ENCODE results near the gene TNKS2. TPM values are rescaled to one million over a fixed set of nuclear protein-coding genes. Genes with fewer than 3 reads are reported as not detected.
A peak's percentile ranks its signal among the peaks of the same experiment; 100 is the strongest.

Gene TNKS2
- total and polyA plus RNA-seq, 4 donors = 8.6 to 80.1 (median 23.3) TPM

GRCh38 chr10:91776266-91776665 lies 22.0 kb upstream of the TNKS2 start:
- Histone ChIP-seq H3K36me3 (ENCODE audit: control insufficient read depth in 4 of 4, insufficient read depth in 4 of 4, low read length in 4 of 4) (no peaks in the 10 kb centered on the region), H3K27ac (ENCODE audit: low read depth in 1 of 2, low read length in 1 of 2) (no peak overlapping the region), H3K9ac (ENCODE audit: insufficient read depth in 1 of 2, low read length in 2 of 2) (no peak overlapping the region), H3K27me3 (ENCODE audit: control insufficient read depth in 3 of 3, insufficient read depth in 3 of 3, low read length in 2 of 3) (peaks cover 0 to 2% (median 0%) of the 10 kb centered on the region in 3 donors), H3K4me1 (ENCODE audit: control insufficient read depth in 5 of 5, insufficient read depth in 5 of 5, low read length in 5 of 5) (no peaks in the 10 kb centered on the region), H3K9me3 (ENCODE audit: control insufficient read depth in 4 of 4, insufficient read depth in 3 of 4, low read length in 3 of 4) (peaks cover 0 to 2% (median 0%) of the 10 kb centered on the region in 4 donors), H3K4me3 (no peak overlapping the region)
- no peak for TF ChIP-seq CTCF (IDR thresholded peaks at IDR 0.05; ENCODE audit: control extremely low read depth, extremely low read depth)
- ATAC-seq (ENCODE audit: insufficient read depth, low FRiP score) (no peak), DNase-seq (no peak)
- 91 to 94% methylated on average over 3 of the region's 3 CpGs for WGBS, 2 donors

GRCh38 chr10:91778485-91778884 lies 19.7 kb upstream of the TNKS2 start:
- DNase-seq (no peak), ATAC-seq (ENCODE audit: insufficient read depth, low FRiP score) (no peak)
- Histone ChIP-seq H3K36me3 (ENCODE audit: control insufficient read depth in 4 of 4, insufficient read depth in 4 of 4, low read length in 4 of 4) (no peaks in the 10 kb centered on the region), H3K4me3 (no peak overlapping the region), H3K9me3 (ENCODE audit: control insufficient read depth in 4 of 4, insufficient read depth in 3 of 4, low read length in 3 of 4) (peaks cover 0 to 2% (median 0%) of the 10 kb centered on the region in 4 donors), H3K9ac (ENCODE audit: insufficient read depth in 1 of 2, low read length in 2 of 2) (no peak overlapping the region), H3K4me1 (ENCODE audit: control insufficient read depth in 5 of 5, insufficient read depth in 5 of 5, low read length in 5 of 5) (no peaks in the 10 kb centered on the region), H3K27ac (ENCODE audit: low read depth in 1 of 2, low read length in 1 of 2) (no peak overlapping the region), H3K27me3 (ENCODE audit: control insufficient read depth in 3 of 3, insufficient read depth in 3 of 3, low read length in 2 of 3) (no peaks in the 10 kb centered on the region)
- 86 to 100% methylated on average over 1 of the region's 1 CpG for WGBS, 2 donors
- no peak for TF ChIP-seq CTCF (IDR thresholded peaks at IDR 0.05; ENCODE audit: control extremely low read depth, extremely low read depth)

- DNase-seq (peak in 2 of 3 donors; percentile 20 to 57), ATAC-seq (ENCODE audit: insufficient read depth, low FRiP score) (no peak)
- Histone ChIP-seq H3K9me3 (ENCODE audit: control insufficient read depth in 4 of 4, insufficient read depth in 3 of 4, low read length in 3 of 4) (peaks cover 0 to 2% (median 0%) of the 10 kb centered on the region in 4 donors), H3K4me3 (no peak overlapping the region), H3K4me1 (ENCODE audit: control insufficient read depth in 5 of 5, insufficient read depth in 5 of 5, low read length in 5 of 5) (no peaks in the 10 kb centered on the region), H3K27me3 (ENCODE audit: control insufficient read depth in 3 of 3, insufficient read depth in 3 of 3, low read length in 2 of 3) (no peaks in the 10 kb centered on the region), H3K9ac (ENCODE audit: insufficient read depth in 1 of 2, low read length in 2 of 2) (no peak overlapping the region), H3K27ac (ENCODE audit: low read depth in 1 of 2, low read length in 1 of 2) (no peak overlapping the region), H3K36me3 (ENCODE audit: control insufficient read depth in 4 of 4, insufficient read depth in 4 of 4, low read length in 4 of 4) (no peaks in the 10 kb centered on the region)
- no peak for TF ChIP-seq CTCF (IDR thresholded peaks at IDR 0.05; ENCODE audit: control extremely low read depth, extremely low read depth)
- 82 to 86% methylated on average over 1 of the region's 1 CpG for WGBS, 2 donors
Observed at GRCh38 chr10:91779011-91779605, 19.1 kb upstream of the TNKS2 start.

GRCh38 chr10:91782539-91782938 lies 15.7 kb upstream of the TNKS2 start:
- Histone ChIP-seq H3K27me3 (ENCODE audit: control insufficient read depth in 3 of 3, insufficient read depth in 3 of 3, low read length in 2 of 3) (no peaks in the 10 kb centered on the region), H3K4me3 (no peak overlapping the region), H3K4me1 (ENCODE audit: control insufficient read depth in 5 of 5, insufficient read depth in 5 of 5, low read length in 5 of 5) (no peaks in the 10 kb centered on the region), H3K9me3 (ENCODE audit: control insufficient read depth in 4 of 4, insufficient read depth in 3 of 4, low read length in 3 of 4) (peaks cover 0 to 3% (median 0%) of the 10 kb centered on the region in 4 donors), H3K27ac (ENCODE audit: low read depth in 1 of 2, low read length in 1 of 2) (no peak overlapping the region), H3K9ac (ENCODE audit: insufficient read depth in 1 of 2, low read length in 2 of 2) (no peak overlapping the region), H3K36me3 (ENCODE audit: control insufficient read depth in 4 of 4, insufficient read depth in 4 of 4, low read length in 4 of 4) (no peaks in the 10 kb centered on the region)
- 97 to 100% methylated on average over 1 of the region's 1 CpG for WGBS, 2 donors
- DNase-seq (no peak), ATAC-seq (ENCODE audit: insufficient read depth, low FRiP score) (no peak)
- no peak for TF ChIP-seq CTCF (IDR thresholded peaks at IDR 0.05; ENCODE audit: control extremely low read depth, extremely low read depth)

Data from lung (tissue), 12 donors.